Spleen (tissue), 7 donors: ENCODE data around the gene ZDHHC14.

Experiments
- CTCF ChIP-seq, 11 experiments: fragments of 200-600 bp in 7 of 11; fragments of 450-650 bp in 4 of 11; sonication (generic) in 4 of 11; IDR thresholded peaks in 8 of 11; conservative IDR thresholded peaks in 3 of 11; 1 replicate in 7 of 11; 2 replicates in 4 of 11; pipeline versions ENCODE4 v1.4.0 to v1.8.0; 2016 to 2021; ENCODE audit warnings: antibody characterized with exemption in 11 of 11, inconsistent platforms in 4 of 11, mild to moderate bottlenecking in 1 of 11
- POLR2A ChIP-seq, 3 donors: fragments of 450-650 bp; IDR thresholded peaks; one replicate each; pipeline ENCODE4 v1.5.1; 2017; ENCODE audit warnings: antibody characterized with exemption in 3 of 3, mild to moderate bottlenecking in 1 of 3
- POLR2AphosphoS5 ChIP-seq, 3 donors: sonication (generic); formaldehyde crosslinking; IDR thresholded peaks; one replicate each; pipeline ENCODE4 v1.5.1; 2017; ENCODE audit warnings: antibody characterized with exemption in 3 of 3
- donor health status: DM: no; HTN: no; CAD: no; lungs with moderate emphysema.
- donor health status: DM: no; HTN: no; CAD: no.
- donor health status: DM: no; HTN: no; CAD: no.

DNA sequence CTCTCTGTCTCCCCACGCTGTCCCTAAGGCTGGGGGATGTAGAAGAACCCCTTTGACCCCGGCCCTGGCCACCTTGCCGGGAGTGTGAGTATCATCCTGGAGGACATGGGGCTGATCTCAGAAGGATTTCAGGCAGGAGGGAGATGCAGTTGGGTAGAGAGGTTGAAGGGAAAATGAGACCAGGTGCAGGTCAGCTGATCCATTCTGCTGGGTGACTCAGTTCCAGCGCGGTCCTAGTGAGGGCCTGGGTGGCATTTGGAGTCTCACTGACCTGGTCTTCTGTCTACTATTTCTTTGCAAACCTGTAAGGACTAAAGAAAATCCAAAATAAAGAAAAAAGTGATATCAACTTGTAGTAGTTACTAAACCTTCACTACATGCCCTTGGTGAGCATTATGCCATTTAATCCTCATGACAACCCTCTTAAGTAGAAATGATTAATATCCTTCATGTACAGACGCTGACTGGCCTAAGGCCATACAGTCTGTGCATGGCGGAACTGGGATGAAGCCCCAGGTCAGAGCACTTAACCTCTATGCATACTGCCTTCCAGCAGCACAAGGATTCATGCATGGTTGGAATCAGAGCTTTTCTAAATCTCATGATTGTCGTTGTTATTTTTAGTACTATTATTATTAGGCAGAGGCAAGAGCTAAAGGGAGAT is 106.3 kb downstream of the ZDHHC14 start:
- TF ChIP-seq CTCF (IDR thresholded peaks at IDR 0.05 in 8 of 11, conservative IDR thresholded peaks at IDR 0.05 in 3 of 11) (no peak), POLR2A (IDR thresholded peaks at IDR 0.05) (no peak), POLR2AphosphoS5 (IDR thresholded peaks at IDR 0.05) (no peak)
